ENCODE measurements around the gene SPTBN4.

DNA sequence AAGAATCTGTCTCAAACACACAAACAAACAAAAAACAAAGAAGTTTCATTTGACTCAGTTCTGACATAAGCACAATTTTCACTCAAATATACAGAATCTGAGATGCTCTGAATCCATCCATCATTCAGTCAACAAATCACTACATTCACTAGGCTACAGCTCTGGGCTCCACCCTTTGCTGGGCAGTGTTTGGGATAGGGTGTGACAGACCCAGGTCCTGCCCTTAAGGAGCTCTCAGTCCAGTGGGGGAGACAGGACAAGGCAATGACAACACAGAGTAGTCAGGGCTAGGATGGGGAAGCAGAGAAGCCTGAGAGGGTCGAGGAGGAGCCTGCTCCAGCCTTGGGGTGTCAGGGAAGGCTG, 45.3 kb downstream of the SPTBN4 start:
- TF ChIP-seq CTCF (IDR thresholded peaks at IDR 0.05; ENCODE audit: insufficient read depth, low read length, poor library complexity, severe bottlenecking) = no peak
- TF ChIP-seq EZH2phosphoT487 (conservative IDR thresholded peaks at IDR 0.05; ENCODE audit: low read length) = no peak

Data from SU-DHL-6 (cell line).